GM12872 (cell line): ENCODE results near the gene LITAFD.

Experiments used
- TF ChIP-seq, protein P1 (sequence below): IDR thresholded peaks from 3 replicates; pipeline ENCODE4 v1.5.1; 2011; ENCODE audit warnings: low read depth, mild to moderate bottlenecking, low read length, moderate library complexity; ENCODE audit not compliant: insufficient read depth

Gene LITAFD

DNA sequence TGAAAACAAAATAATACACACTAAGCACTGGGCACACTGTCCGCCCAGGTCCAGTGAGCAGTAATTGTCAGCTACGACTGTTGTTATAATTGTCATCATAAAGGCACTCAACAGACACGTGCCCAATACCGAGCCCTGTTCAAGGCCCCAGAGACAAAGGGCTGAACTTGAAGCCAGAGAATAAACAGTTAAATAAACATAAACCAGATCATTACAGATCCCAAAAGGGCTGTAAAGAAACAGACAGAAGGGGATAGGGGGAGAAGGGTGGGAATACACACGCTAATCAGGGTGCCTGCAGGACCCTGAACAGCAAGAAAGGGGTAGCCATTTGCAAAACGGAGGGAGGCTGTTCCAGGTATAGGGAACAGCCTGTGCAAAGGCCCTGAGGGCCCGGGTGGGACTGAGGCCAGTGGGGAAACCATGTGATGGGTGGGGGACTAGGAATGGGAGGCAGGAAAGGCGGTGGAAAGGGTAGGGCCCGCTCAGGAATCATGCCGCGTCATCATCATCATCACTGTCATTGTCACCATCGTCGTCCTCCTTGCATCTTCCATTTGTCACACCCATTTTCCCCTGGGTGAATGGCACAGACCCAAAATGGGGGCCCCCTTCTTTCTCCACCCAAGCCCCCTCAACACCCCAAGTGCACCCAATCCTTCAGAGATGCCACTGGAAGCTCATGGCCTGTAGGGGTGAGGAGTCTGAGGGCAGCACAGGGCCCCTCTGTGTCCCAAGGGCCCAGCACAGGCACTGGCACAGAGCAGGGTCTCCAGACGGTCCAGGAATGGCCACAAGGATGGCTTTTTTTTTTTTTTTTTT is 19.6 kb upstream of the LITAFD start:
- TF ChIP-seq, protein P1, sequence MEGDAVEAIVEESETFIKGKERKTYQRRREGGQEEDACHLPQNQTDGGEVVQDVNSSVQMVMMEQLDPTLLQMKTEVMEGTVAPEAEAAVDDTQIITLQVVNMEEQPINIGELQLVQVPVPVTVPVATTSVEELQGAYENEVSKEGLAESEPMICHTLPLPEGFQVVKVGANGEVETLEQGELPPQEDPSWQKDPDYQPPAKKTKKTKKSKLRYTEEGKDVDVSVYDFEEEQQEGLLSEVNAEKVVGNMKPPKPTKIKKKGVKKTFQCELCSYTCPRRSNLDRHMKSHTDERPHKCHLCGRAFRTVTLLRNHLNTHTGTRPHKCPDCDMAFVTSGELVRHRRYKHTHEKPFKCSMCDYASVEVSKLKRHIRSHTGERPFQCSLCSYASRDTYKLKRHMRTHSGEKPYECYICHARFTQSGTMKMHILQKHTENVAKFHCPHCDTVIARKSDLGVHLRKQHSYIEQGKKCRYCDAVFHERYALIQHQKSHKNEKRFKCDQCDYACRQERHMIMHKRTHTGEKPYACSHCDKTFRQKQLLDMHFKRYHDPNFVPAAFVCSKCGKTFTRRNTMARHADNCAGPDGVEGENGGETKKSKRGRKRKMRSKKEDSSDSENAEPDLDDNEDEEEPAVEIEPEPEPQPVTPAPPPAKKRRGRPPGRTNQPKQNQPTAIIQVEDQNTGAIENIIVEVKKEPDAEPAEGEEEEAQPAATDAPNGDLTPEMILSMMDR, result no peak

DNA sequence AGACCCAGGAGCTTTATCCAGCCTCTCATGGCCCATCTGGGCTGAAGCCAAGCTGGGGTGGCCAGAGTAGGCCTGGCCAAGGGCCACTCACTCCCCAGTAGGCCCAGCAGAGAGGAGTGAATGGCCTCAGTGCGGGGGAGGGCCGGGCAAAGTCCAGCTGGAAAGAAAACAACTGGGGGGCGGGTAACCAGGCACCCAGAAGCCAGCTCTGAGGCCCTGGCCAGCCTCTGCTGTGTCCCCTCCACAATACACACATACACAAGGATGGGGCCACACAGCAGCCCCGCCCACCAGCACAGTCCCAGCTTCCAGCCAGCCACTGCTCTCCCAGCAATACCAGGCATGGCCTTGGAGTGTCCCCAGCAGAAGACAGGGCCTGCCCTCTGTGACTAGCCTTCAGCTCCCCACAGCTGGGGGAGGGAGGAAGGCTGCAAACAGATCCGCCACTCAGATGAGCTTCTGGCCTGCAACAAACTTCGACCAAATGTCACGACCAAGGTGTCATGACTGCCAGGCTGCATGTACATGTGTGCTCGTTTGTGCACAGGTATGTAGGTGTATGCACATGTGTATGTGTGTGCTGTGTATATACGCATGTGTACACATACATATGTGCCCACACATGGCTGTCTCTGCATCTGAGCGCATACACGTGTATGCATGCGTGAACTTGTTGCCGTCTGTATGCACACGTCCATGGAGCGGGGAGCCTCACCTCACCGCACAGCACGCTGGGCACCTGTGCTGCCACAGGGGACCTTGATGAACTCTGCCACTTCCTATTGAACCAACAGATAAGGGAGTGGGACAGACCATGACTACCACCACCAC is 18.3 kb upstream of the LITAFD start:
- TF ChIP-seq, protein P1, result no peak

DNA sequence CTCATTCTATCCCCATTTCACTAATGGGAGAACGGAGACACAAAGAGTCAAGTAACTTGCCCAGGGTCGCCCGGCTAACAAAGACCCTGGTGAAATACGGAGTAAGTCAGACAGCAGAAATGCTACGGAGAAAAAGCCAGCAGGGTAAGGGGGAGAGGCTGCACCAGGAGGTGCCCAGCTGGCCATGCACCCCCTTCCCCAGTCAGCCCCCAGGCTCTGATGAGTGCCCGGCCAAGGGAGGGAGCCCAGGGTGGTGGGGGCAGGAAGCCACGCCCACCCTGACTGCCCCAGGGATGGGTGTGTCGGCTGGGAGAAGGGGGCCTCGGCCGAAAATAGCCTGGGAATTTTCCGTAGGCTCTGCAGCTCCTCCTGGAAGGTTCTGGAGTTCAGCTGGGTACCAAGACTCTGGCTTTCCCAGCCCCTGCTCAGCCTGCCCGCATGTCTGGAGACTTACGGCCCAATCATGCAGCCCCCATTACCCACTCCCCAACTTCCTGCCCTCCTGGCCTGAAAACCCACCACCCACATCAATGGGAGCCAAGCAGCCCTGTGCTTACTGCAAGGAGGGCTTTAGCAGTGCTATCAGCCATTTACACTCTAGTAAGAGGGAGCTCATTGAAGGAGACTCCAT is 17.6 kb upstream of the LITAFD start:
- TF ChIP-seq, protein P1, result no peak

DNA sequence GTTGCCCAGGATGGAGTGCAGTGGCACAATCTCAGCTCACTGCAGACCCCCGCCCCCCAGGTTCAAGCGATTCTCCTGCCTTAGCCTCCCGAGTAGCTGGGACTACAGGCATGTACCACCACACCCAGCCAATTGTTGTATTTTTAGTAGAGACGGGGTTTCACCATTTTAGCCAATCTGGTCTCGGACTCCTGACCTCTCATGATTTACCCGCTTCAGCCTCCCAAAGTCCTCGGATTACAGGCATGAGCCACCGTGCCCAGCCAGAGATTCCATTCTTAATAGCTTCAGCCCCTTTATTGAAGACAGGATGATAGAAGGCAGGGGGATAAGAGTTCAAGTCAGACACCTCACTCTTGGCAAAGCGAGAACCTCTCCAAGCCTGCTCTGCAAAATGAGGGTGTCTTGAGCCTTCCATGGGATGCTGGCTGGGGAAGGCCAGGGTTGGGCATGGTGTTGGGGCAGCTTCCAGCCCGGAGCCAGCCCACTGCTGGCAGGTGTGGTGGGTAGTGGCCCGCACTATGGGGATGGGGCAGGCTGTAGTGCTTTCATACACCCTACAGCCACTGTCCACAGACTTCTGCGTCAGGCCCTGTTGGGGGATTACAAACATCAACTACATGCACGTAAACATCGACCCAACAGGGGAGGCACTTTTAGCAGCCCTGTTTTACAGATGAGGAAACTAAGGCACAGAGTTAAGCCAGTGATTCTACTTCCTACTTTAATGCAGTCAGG is 16.8 kb upstream of the LITAFD start:
- TF ChIP-seq, protein P1, result no peak

DNA sequence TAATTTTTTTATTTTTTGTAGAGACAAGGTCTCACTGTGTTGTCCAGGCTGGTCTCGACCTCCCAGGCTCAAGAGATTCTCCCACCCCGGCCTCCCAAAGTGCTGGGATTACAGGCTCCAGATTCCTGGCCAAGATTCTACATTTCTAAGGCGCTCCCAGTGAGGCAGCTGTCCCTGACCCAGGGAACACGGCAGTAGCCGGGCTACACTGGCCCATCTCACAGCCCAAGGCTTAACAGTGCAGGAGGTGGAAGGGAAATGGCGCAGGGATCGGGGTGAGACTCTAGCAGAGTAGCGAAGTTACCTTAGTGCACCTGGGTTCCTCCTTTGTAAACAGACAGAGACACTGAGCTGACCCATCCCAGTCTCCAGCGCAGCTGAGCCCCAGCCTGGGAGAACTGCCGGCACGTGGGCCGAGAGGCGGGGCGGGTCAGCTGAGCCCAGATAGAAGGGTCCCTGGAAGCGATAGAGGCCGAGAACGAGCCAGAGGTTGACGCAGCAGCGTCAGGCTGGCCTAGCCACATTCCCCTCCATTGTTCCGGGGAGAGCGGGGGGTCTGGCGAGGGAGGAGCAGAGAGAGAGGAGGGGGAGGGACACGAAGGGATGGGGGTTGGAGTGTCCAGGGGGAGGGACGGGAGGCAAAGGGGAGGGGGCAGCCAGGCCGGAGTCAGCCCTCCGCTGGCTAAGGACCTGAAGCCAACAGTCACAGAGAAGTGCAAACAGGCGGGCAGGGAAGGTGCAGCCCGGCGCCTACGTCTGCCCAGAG is 15.8 kb upstream of the LITAFD start:
- TF ChIP-seq, protein P1, result no peak

DNA sequence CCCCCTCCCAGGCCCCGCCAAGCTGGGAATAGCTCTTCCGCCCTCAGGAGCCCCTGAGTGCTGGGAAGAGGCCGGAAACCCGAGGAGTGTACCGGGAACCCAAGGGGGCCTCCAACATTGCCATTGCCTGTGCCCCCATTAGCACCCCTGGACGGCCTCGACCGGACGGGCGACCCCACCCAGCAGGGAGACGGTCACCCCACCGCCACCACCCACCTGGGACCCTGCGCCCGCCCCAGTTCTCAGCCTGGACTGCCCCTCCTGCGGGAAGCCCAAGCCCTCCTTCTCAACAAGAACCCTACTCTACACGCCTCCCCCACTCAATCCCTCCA is 15.3 kb upstream of the LITAFD start:
- TF ChIP-seq, protein P1, result no peak
